Mesodermal cell (in vitro differentiated cells): ENCODE results near the gene BPIFA3.

Source experiments
- H3K27ac ChIP-seq: 2 replicates; pipeline ENCODE4 v1.7.0; 2013; ENCODE audit warnings: mild to moderate bottlenecking, low read depth, low read length, moderate library complexity; ENCODE audit not compliant: severe bottlenecking
- H3K36me3 ChIP-seq: 2 replicates; pipeline ENCODE4 v1.7.1; 2013; ENCODE audit warnings: mild to moderate bottlenecking, low read length, moderate library complexity; ENCODE audit not compliant: control insufficient read depth, insufficient read depth
- H3K4me1 ChIP-seq: one replicate; pipeline ENCODE4 v1.7.1; 2013; ENCODE audit warnings: mild to moderate bottlenecking, low read length; ENCODE audit not compliant: insufficient read depth, control insufficient read depth, poor library complexity, severe bottlenecking
- H3K4me3 ChIP-seq: 2 replicates; pipeline ENCODE4 v1.7.0; 2013; ENCODE audit warnings: low read length, control low read depth, mild to moderate bottlenecking; ENCODE audit not compliant: insufficient read depth, poor library complexity, severe bottlenecking; ENCODE audit errors: extremely low read depth
- H3K9me3 ChIP-seq: 2 replicates; pipeline ENCODE4 v1.7.1; 2013; ENCODE audit warnings: mild to moderate bottlenecking, low read length, moderate library complexity; ENCODE audit not compliant: control insufficient read depth
- WGBS, 2 experiments: methylation state at CpG; one replicate each; pipeline ENCODE4 v1.1.5; 2013; ENCODE audit warnings: missing lambda C conversion rate in 2 of 2; ENCODE audit not compliant: insufficient coverage in 2 of 2; 5-methylcytosine and 5-hydroxymethylcytosine counted together

BPIFA3 gene

GRCh38 chr20:33239979-33240736 lies 23.0 kb downstream of the BPIFA3 start:
- Histone ChIP-seq H3K4me1 (no peaks in the 10 kb centered on the region), H3K36me3 (no peaks in the 10 kb centered on the region), H3K9me3 (no peaks in the 10 kb centered on the region), H3K27ac (no peak overlapping the region), H3K4me3 (no peak overlapping the region)
- WGBS, 2 experiments: 76 to 85% methylated on average over 4 of the region's 4 CpGs

DNA sequence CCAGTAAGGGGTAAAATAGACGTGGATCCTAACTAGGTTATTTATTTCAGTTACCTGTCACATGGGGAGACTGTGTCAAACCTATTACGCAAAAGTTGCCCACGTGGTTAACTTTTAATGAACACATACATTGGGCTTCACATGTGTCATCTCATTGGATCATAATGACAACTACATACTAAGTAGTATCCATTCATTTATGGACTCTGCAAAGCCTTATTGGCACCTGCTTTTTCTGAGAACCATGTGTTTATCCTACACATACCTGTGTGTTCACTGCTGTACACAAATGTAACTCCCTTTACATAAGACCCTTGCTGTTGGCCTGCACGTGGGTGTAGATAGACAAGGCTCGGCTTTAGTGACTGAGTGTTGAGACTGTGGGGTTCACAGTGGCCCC lies 23.8 kb downstream of the BPIFA3 start:
- no peaks in the 10 kb centered on the region for H3K36me3 ChIP-seq
- no peaks in the 10 kb centered on the region for H3K9me3 ChIP-seq
- no peaks in the 10 kb centered on the region for H3K4me1 ChIP-seq
- H3K27ac ChIP-seq: no peak overlapping the region
- no peak overlapping the region for H3K4me3 ChIP-seq
- WGBS, 2 experiments: 74 to 77% methylated on average over 3 to 5 of the region's 5 CpGs

DNA sequence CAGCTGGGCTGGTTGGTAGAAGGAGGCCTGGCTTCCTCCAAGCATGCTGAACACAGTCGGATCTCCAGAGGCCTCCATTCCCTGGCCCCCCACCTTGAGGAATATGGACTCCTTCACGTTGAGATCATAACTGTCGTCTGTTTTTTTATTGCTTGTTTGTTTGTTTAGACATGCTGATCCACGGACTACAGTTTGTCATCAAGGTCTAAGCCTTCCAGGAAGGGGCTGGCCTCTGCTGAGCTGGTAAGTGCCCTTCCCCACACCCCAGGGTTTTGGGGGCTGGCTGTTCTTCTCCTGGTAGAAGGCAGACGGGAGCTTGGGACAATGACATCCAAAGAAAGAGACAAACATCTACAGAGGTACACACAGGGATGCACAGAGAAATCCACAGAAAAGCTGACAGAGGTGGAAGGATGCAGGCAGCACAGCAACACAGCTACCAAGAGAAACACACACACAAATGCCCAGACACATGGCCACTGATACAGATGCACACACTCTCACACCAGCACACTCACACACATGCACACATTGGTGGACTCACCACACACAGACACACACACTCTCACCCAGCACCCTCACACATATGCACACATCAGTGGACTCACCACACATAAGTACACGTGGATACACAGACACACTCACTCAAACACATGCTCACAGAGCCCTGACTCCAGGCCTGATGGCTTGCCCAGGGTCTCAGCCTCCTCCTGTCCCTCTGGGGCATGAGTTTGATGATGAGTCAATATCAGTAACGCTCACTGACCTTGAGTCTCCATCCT lies 25.4 kb downstream of the BPIFA3 start:
- Histone ChIP-seq H3K4me1 (no peaks in the 10 kb centered on the region), H3K9me3 (no peaks in the 10 kb centered on the region), H3K27ac (no peak overlapping the region), H3K4me3 (no peak overlapping the region), H3K36me3 (no peaks in the 10 kb centered on the region)
- 72 to 86% methylated on average over 3 to 4 of the region's 7 CpGs for WGBS, 2 experiments

DNA sequence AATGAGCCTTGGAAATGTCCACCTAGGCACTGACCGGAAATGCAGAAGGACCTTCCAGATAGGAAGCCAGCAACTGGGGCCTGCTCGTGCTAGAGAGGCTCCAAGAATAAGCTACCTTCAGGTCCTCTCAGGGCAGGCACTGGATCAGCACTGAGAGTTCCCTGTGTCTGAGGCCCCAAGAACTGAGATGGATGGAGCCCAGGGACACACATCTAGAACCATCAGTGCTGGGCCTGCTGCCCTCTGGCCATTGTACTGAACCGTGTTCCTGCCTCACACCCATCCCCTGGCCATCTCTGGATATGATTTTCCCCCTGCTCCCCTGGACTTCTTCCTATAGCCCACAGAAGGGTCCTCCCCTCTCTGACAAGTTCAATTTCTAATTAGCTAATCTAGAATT lies 28.9 kb downstream of the BPIFA3 start:
- Histone ChIP-seq H3K4me3 (no peak overlapping the region), H3K36me3 (no peaks in the 10 kb centered on the region), H3K9me3 (no peaks in the 10 kb centered on the region), H3K4me1 (no peaks in the 10 kb centered on the region), H3K27ac (no peak overlapping the region)
- 79 to 86% methylated on average over 3 of the region's 3 CpGs for WGBS, 2 experiments

DNA sequence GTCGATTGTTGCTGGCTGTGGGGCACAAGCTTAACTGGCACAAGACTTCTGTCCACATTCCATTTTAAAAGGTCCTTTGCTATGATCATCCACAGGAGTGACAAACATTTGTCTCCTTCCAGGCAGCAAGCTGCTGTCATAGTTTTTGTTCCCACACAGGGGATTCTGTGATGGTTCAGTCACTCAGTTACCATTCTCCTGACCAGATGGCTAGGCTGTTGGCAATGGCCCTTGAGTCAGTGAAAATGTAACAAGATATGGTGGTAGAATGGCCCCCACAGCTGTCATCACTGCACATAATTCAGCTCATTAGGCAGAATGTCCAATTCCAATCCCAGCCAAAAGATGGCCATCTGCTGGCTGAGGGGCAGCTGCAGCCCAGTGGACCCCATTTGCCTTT lies 32.3 kb downstream of the BPIFA3 start:
- no peaks in the 10 kb centered on the region for H3K36me3 ChIP-seq
- no peaks in the 10 kb centered on the region for H3K4me1 ChIP-seq
- no peak overlapping the region for H3K27ac ChIP-seq
- no peak overlapping the region for H3K4me3 ChIP-seq
- WGBS, 2 experiments: 93 to 100% methylated on average over 1 of the region's 1 CpG
- no peaks in the 10 kb centered on the region for H3K9me3 ChIP-seq

- Histone ChIP-seq H3K27ac (no peak overlapping the region), H3K4me3 (no peak overlapping the region), H3K4me1 (no peaks in the 10 kb centered on the region), H3K36me3 (no peaks in the 10 kb centered on the region), H3K9me3 (no peaks in the 10 kb centered on the region)
- WGBS, 2 experiments: 57 to 62% methylated on average over 1 to 2 of the region's 2 CpGs
Observed at GRCh38 chr20:33250666-33251065, 33.5 kb downstream of the BPIFA3 start.

- no peak overlapping the region for H3K4me3 ChIP-seq
- H3K27ac ChIP-seq: no peak overlapping the region
- WGBS, 2 experiments: 80 to 100% methylated on average over 1 to 3 of the region's 3 CpGs
- H3K4me1 ChIP-seq: no peaks in the 10 kb centered on the region
- no peaks in the 10 kb centered on the region for H3K36me3 ChIP-seq
- H3K9me3 ChIP-seq: no peaks in the 10 kb centered on the region
Observed at GRCh38 chr20:33251496-33251895, 34.3 kb downstream of the BPIFA3 start.

DNA sequence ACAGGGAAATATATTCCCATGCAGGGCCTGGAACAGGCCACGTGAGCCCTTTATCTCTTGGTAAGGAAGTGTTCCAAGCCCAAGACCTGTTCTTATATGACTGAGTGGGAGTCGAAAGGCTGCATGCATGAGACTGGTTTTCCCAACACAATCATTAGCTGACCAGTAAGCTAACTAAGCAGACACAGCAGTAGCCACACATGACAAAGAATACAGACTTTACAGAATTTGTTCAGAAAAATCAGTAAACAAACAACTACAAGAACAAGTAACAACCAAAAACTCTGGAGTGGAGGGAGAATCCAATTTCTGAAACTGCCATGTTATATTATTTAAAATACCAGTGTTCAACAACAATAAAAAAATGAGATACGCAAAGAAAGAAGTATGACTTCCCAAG lies 35.3 kb downstream of the BPIFA3 start:
- WGBS, 2 experiments: 100% methylated on average over 1 of the region's 3 CpGs
- Histone ChIP-seq H3K36me3 (no peaks in the 10 kb centered on the region), H3K27ac (no peak overlapping the region), H3K4me3 (no peak overlapping the region), H3K4me1 (no peaks in the 10 kb centered on the region), H3K9me3 (no peaks in the 10 kb centered on the region)

DNA sequence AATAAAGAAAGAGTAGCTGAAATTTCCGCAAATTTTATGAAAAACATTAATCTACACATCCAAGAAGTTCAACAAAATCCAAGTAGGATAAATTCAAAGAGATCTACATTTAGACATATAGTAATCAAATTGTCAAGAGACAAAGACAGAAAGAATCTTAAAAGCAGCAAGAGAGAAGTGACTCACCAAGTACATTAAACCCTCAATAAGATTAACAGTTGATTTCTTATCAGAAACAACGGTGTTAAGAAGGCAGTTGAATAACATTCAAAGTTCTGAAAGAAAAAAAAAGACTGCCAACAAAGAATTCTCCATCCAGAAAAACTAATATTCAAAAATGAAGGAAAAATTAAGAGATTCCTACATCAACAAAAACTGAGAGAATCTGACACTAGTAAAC lies 37.9 kb downstream of the BPIFA3 start:
- no CpG with 5 or more reads among the region's 2 CpGs for WGBS, 2 experiments
- no peaks in the 10 kb centered on the region for H3K9me3 ChIP-seq

GRCh38 chr20:33257237-33257636 lies 40.1 kb downstream of the BPIFA3 start:
- no peak overlapping the region for H3K27ac ChIP-seq
- H3K36me3 ChIP-seq: no peaks in the 10 kb centered on the region
- no peaks in the 10 kb centered on the region for H3K9me3 ChIP-seq
- no peak overlapping the region for H3K4me3 ChIP-seq
- 82 to 94% methylated on average over 3 to 5 of the region's 5 CpGs for WGBS, 2 experiments
- peaks cover 5% of the 10 kb centered on the region for H3K4me1 ChIP-seq

More for the DNA sequence above, 37.9 kb downstream of the BPIFA3 start:
- H3K27ac ChIP-seq: no peak overlapping the region
- no peaks in the 10 kb centered on the region for H3K4me1 ChIP-seq
- H3K4me3 ChIP-seq: no peak overlapping the region
- no peaks in the 10 kb centered on the region for H3K36me3 ChIP-seq

- Histone ChIP-seq H3K9me3 (no peaks in the 10 kb centered on the region), H3K27ac (no peak overlapping the region), H3K4me1 (peaks cover 7% of the 10 kb centered on the region), H3K36me3 (no peaks in the 10 kb centered on the region), H3K4me3 (no peak overlapping the region)
- WGBS, 2 experiments: 93 to 95% methylated on average over 3 to 4 of the region's 5 CpGs
Observed at GRCh38 chr20:33259371-33259770, 42.2 kb downstream of the BPIFA3 start.
